H9 (cell line): Measurements from ENCODE around the gene RPS24. TPM values are rescaled to one million over a fixed set of nuclear protein-coding genes. Genes with fewer than 3 reads are reported as not detected.

Experiments
- DNase-seq: peaks from one replicate; pipeline ENCODE4 v3.0.0-alpha.2; 2017
- H2AFZ ChIP-seq: one replicate; pipeline ENCODE4 v1.6.1; 2013; ENCODE audit warnings: mild to moderate bottlenecking, low read length, control low read depth, moderate library complexity
- H2AK5ac ChIP-seq: 2 replicates; pipeline ENCODE4 v1.6.1; 2013; ENCODE audit warnings: low read length, control low read depth, mixed read lengths; ENCODE audit not compliant: insufficient read length
- H2BK120ac ChIP-seq: one replicate; pipeline ENCODE4 v1.6.1; 2013; ENCODE audit warnings: low read depth, mild to moderate bottlenecking, low read length, control low read depth, inconsistent platforms; ENCODE audit not compliant: poor library complexity, severe bottlenecking
- H2BK12ac ChIP-seq: 2 replicates; pipeline ENCODE4 v1.6.1; 2013; ENCODE audit warnings: low read length, control low read depth, mixed read lengths, low read depth; ENCODE audit not compliant: insufficient read length
- H2BK15ac ChIP-seq: 2 replicates; pipeline ENCODE4 v1.6.1; 2013; ENCODE audit warnings: low read depth, low read length, control low read depth
- H2BK20ac ChIP-seq: one replicate; pipeline ENCODE4 v1.6.1; 2013; ENCODE audit warnings: low read depth, mild to moderate bottlenecking, low read length, control low read depth, inconsistent platforms; ENCODE audit not compliant: poor library complexity, severe bottlenecking
- H2BK5ac ChIP-seq: 2 replicates; pipeline ENCODE4 v1.6.1; 2013; ENCODE audit warnings: low read length, control low read depth, mixed read lengths; ENCODE audit not compliant: insufficient read length
- H3K14ac ChIP-seq: 2 replicates; pipeline ENCODE4 v1.6.1; 2013; ENCODE audit warnings: low read length, control low read depth; ENCODE audit not compliant: insufficient read depth
- H3K18ac ChIP-seq: 2 replicates; pipeline ENCODE4 v1.6.1; 2013; ENCODE audit warnings: low read depth, mild to moderate bottlenecking, mixed read lengths, low read length, control low read depth; ENCODE audit not compliant: insufficient read length
- H3K23ac ChIP-seq: 2 replicates; pipeline ENCODE4 v1.6.1; 2013; ENCODE audit warnings: low read length, control low read depth, mixed read lengths, low read depth; ENCODE audit not compliant: insufficient read length
- H3K23me2 ChIP-seq: 2 replicates; pipeline ENCODE4 v1.6.1; 2013; ENCODE audit warnings: low read depth, mild to moderate bottlenecking, mixed read lengths, low read length, control low read depth; ENCODE audit not compliant: insufficient read length, poor library complexity, severe bottlenecking
- H3K27ac ChIP-seq: 2 replicates; pipeline ENCODE4 v1.5.1; 2013; ENCODE audit warnings: low read length, control low read depth, mixed read lengths, low read depth; ENCODE audit not compliant: insufficient read length
- H3K27me3 ChIP-seq: 2 replicates; pipeline ENCODE4 v1.6.1; 2013; ENCODE audit warnings: low read length, control low read depth, inconsistent platforms; ENCODE audit not compliant: insufficient read depth
- H3K4ac ChIP-seq: 2 replicates; pipeline ENCODE4 v1.6.1; 2013; ENCODE audit warnings: low read depth, mild to moderate bottlenecking, control low read depth, inconsistent platforms, low read length, moderate library complexity
- H3K4me1 ChIP-seq: 2 replicates; pipeline ENCODE4 v1.6.1; 2013; ENCODE audit warnings: low read length, control low read depth, inconsistent platforms; ENCODE audit not compliant: insufficient read depth
- H3K4me2 ChIP-seq: 2 replicates; pipeline ENCODE4 v1.6.1; 2013; ENCODE audit warnings: low read length, control low read depth, mixed read lengths; ENCODE audit not compliant: insufficient read length, insufficient read depth
- H3K56ac ChIP-seq: 2 replicates; pipeline ENCODE4 v1.6.1; 2013; ENCODE audit warnings: low read depth, mild to moderate bottlenecking, mixed read lengths, low read length, control low read depth; ENCODE audit not compliant: insufficient read length
- H3K79me1 ChIP-seq: 2 replicates; pipeline ENCODE4 v1.6.1; 2013; ENCODE audit warnings: low read depth, mild to moderate bottlenecking, moderate library complexity, low read length, control low read depth, inconsistent platforms; ENCODE audit not compliant: insufficient read depth, poor library complexity, severe bottlenecking
- H3K79me2 ChIP-seq: 2 replicates; pipeline ENCODE4 v1.6.1; 2013; ENCODE audit warnings: low read length, control low read depth, inconsistent platforms; ENCODE audit not compliant: insufficient read depth
- H3K9ac ChIP-seq: 2 replicates; pipeline ENCODE4 v1.6.1; 2013; ENCODE audit warnings: low read length, control low read depth, mixed read lengths; ENCODE audit not compliant: insufficient read length; ENCODE audit errors: extremely low read depth
- H3K9me3 ChIP-seq: one replicate; pipeline ENCODE4 v1.6.1; 2013; ENCODE audit warnings: low read depth, low read length, inconsistent platforms; ENCODE audit not compliant: control insufficient read depth
- H3T11ph ChIP-seq: one replicate; pipeline ENCODE4 v1.6.1; 2013; ENCODE audit warnings: mild to moderate bottlenecking, low read length, control low read depth, inconsistent platforms
- H4K20me1 ChIP-seq: one replicate; pipeline ENCODE4 v1.6.1; 2013; ENCODE audit not compliant: control insufficient read depth, insufficient read length, insufficient read depth
- H4K5ac ChIP-seq: 2 replicates; pipeline ENCODE4 v1.6.1; 2013; ENCODE audit warnings: low read depth, mild to moderate bottlenecking, mixed read lengths, low read length, control low read depth; ENCODE audit not compliant: insufficient read length
- H4K8ac ChIP-seq: replicated peaks from 2 replicates; pipeline ENCODE4 v1.6.1; 2013; ENCODE audit warnings: low read length, control low read depth, mixed read lengths, low read depth; ENCODE audit not compliant: insufficient read length
- H4K91ac ChIP-seq: 2 replicates; pipeline ENCODE4 v1.6.1; 2013; ENCODE audit warnings: low read depth, mild to moderate bottlenecking, moderate library complexity, mixed read lengths, low read length, control low read depth; ENCODE audit not compliant: insufficient read length
- H3K27ac Mint-ChIP-seq, 3 experiments: 2 replicates in 2 of 3; 3 replicates in 1 of 3; pipeline ENCODE4 v1.8.0; 2020 to 2021; ENCODE audit warnings: mixed read lengths in 3 of 3, mild to moderate bottlenecking in 1 of 3, moderate library complexity in 1 of 3
- H3K27me3 Mint-ChIP-seq: 2 replicates; pipeline ENCODE4 v1.8.0; 2021; ENCODE audit warnings: low read depth, mild to moderate bottlenecking, moderate library complexity, mixed read lengths
- H3K36me3 Mint-ChIP-seq, 3 experiments: 2 replicates in 2 of 3; 3 replicates in 1 of 3; pipeline ENCODE4 v1.8.0; 2020 to 2021; ENCODE audit warnings: low read depth in 3 of 3, mixed read lengths in 3 of 3; ENCODE audit not compliant: insufficient read depth in 1 of 3
- H3K4me1 Mint-ChIP-seq, 2 experiments: 2 replicates each; pipeline ENCODE4 v1.8.0; 2020; ENCODE audit warnings: mixed read lengths in 2 of 2
- H3K4me3 Mint-ChIP-seq, 2 experiments: 2 replicates in 1 of 2; 3 replicates in 1 of 2; pipeline ENCODE4 v1.8.0; 2020 to 2021; ENCODE audit warnings: mild to moderate bottlenecking in 2 of 2, mixed read lengths in 2 of 2, moderate library complexity in 1 of 2
- H3K9me3 Mint-ChIP-seq, 2 experiments: 2 replicates in 1 of 2; 3 replicates in 1 of 2; pipeline ENCODE4 v1.8.0; 2020; ENCODE audit warnings: mild to moderate bottlenecking in 2 of 2, mixed read lengths in 2 of 2, moderate library complexity in 1 of 2
- CTCF ChIP-seq: fragments of 200-600 bp; sonication (generic); conservative IDR thresholded peaks from 3 replicates; pipeline ENCODE4 v1.8.0; 2021; ENCODE audit warnings: antibody characterized with exemption, mild to moderate bottlenecking
- total RNA-seq: library from RNA; stranded (reverse); gene quantifications from 2 replicates; pipeline ENCODE4 v1.2.1, GENCODE V29; 2021

Gene RPS24
- total RNA-seq, 1 experiment from 2014 or later: 1,966 TPM

GRCh38 chr10:78044179-78044578 lies 10.5 kb downstream of the RPS24 start:
- H3K9me3 ChIP-seq: no peaks in the 10 kb centered on the region
- Mint-ChIP-seq H3K9me3 (no peaks in the 10 kb centered on the region), H3K36me3 (peaks cover 30 to 43% (median 36%) of the 10 kb centered on the region in 3 experiments), H3K27ac (peak overlapping the region in 2 of 3 experiments; percentile 25 to 46; a peak in 4 of 7 replicates), H3K27me3 (no peaks in the 10 kb centered on the region; the same call in 1 of the 2 replicates), H3K4me3 (no peak overlapping the region), H3K4me1 (peaks cover 50% of the 10 kb centered on the region in 2 experiments)
- no peaks in the 10 kb centered on the region for H3K79me1 ChIP-seq
- H2BK120ac ChIP-seq: no peak overlapping the region
- H3K4me2 ChIP-seq: no peak overlapping the region
- no peak overlapping the region for H2BK15ac ChIP-seq
- no peak overlapping the region for H2AFZ ChIP-seq
- H3K14ac ChIP-seq: no peak overlapping the region; the same call in 1 of the 2 replicates
- no peak overlapping the region for H4K8ac ChIP-seq
- H2BK12ac ChIP-seq: no peak overlapping the region
- H3K79me2 ChIP-seq: no peaks in the 10 kb centered on the region
- H3K9ac ChIP-seq: no peak overlapping the region
- H3K56ac ChIP-seq: no peak overlapping the region
- no peak overlapping the region for H3K4ac ChIP-seq
- H2BK5ac ChIP-seq: no peak overlapping the region
- no peak overlapping the region for H3K18ac ChIP-seq
- TF ChIP-seq CTCF: no peak
- no peak for DNase-seq
- H2AK5ac ChIP-seq: no peak overlapping the region
- no peaks in the 10 kb centered on the region for H3K23me2 ChIP-seq
- H3K23ac ChIP-seq: no peak overlapping the region
- no peak overlapping the region for H4K5ac ChIP-seq
- no peak overlapping the region for H2BK20ac ChIP-seq
- no peak overlapping the region for H4K91ac ChIP-seq
- H3K27me3 ChIP-seq: no peaks in the 10 kb centered on the region
- peaks cover 3% of the 10 kb centered on the region for H4K20me1 ChIP-seq
- no peaks in the 10 kb centered on the region; the same call in 1 of the 2 replicates for H3K4me1 ChIP-seq
- H3K27ac ChIP-seq: peak overlapping the region; percentile 35
- H3T11ph ChIP-seq: no peak overlapping the region
